HEK293 (cell line): ENCODE measurements around the gene DNAJC17.

Experiments used
- CTCF ChIA-PET: fragments of 350-600 bp; formaldehyde crosslinking; extraction: SDS; loops from one replicate; lab custom pipeline; 2021; ENCODE audit warnings: antibody characterized with exemption; lab: Yijun Ruan, JAX
- POLR2A ChIA-PET: fragments of 300-600 bp; formaldehyde crosslinking; extraction: SDS; loops from one replicate; lab custom pipeline; 2020; ENCODE audit warnings: antibody characterized with exemption, inconsistent platforms; lab: Yijun Ruan, JAX
- H3K27ac ChIP-seq: fragments of 200-500 bp; sonication (Bioruptor generic); 2 replicates; pipeline ENCODE4 v1.5.1; 2014; ENCODE audit warnings: low read depth, low read length, control low read depth, inconsistent platforms; ENCODE audit errors: extremely low read depth
- H3K36me3 ChIP-seq, 2 experiments: fragments of 200-500 bp in 1 of 2; sonication (Bioruptor generic) in 1 of 2; 1 replicate in 1 of 2; 2 replicates in 1 of 2; pipeline ENCODE4 v1.5.1; 2014 to 2017; ENCODE audit warnings: inconsistent platforms in 2 of 2, low read length in 2 of 2; ENCODE audit not compliant: control insufficient read depth in 2 of 2, insufficient read depth in 1 of 2
- H3K4me1 ChIP-seq: fragments of 200-500 bp; sonication (Bioruptor generic); 2 replicates; pipeline ENCODE4 v1.5.1; 2014; ENCODE audit warnings: mild to moderate bottlenecking, low read length, inconsistent platforms; ENCODE audit not compliant: control insufficient read depth, insufficient read depth
- H3K4me3 ChIP-seq: 2 replicates; pipeline ENCODE4 v1.5.1; 2011; ENCODE audit warnings: low read depth, mild to moderate bottlenecking, control low read depth, low read length, moderate library complexity
- H3K9me3 ChIP-seq: fragments of 200-500 bp; sonication (Bioruptor generic); 2 replicates; pipeline ENCODE4 v1.5.1; 2014; ENCODE audit warnings: low read depth, low read length, inconsistent platforms; ENCODE audit not compliant: control insufficient read depth, insufficient read depth
- HOXD13 ChIP-seq: sonication (generic); formaldehyde crosslinking; IDR thresholded peaks from 2 replicates; pipeline ENCODE4 v1.8.0; 2022; ENCODE audit warnings: missing genetic modification reagents, borderline replicate concordance
- MZF1 ChIP-seq: fragments of 450-650 bp; formaldehyde crosslinking; IDR thresholded peaks from 2 replicates; pipeline ENCODE4 v1.5.1; 2017; ENCODE audit warnings: missing biosample characterization, missing genetic modification characterization, borderline replicate concordance
- PRDM1 ChIP-seq: fragments of 450-650 bp; formaldehyde crosslinking; IDR thresholded peaks from 2 replicates; pipeline ENCODE4; 2016; ENCODE audit warnings: missing biosample characterization, missing genetic modification characterization
- PRDM10 ChIP-seq: fragments of 450-650 bp; formaldehyde crosslinking; IDR thresholded peaks from 2 replicates; pipeline ENCODE4 v1.5.1; 2016; ENCODE audit warnings: missing biosample characterization, missing genetic modification characterization
- SCRT1 ChIP-seq: fragments of 450-650 bp; formaldehyde crosslinking; IDR thresholded peaks from 2 replicates; pipeline ENCODE4 v1.5.1; 2016; ENCODE audit warnings: missing biosample characterization, missing genetic modification characterization, borderline replicate concordance
- ZBTB17 ChIP-seq: fragments of 450-650 bp; formaldehyde crosslinking; IDR thresholded peaks from 2 replicates; pipeline ENCODE4 v1.5.1; 2016; ENCODE audit warnings: missing biosample characterization, missing genetic modification characterization
- ZIC2 ChIP-seq: fragments of 450-650 bp; formaldehyde crosslinking; IDR thresholded peaks from 2 replicates; pipeline ENCODE4 v1.5.1; 2016; ENCODE audit warnings: missing biosample characterization, missing genetic modification characterization
- ZNF169 ChIP-seq: fragments of 450-650 bp; formaldehyde crosslinking; IDR thresholded peaks from 2 replicates; pipeline ENCODE4 v1.5.1; 2016; ENCODE audit warnings: missing biosample characterization, missing genetic modification characterization
- ZNF202 ChIP-seq: fragments of 450-650 bp; formaldehyde crosslinking; IDR thresholded peaks from 2 replicates; pipeline ENCODE4 v1.5.1; 2016; ENCODE audit warnings: missing biosample characterization, missing genetic modification characterization, borderline replicate concordance
- ZNF335 ChIP-seq: fragments of 450-650 bp; formaldehyde crosslinking; conservative IDR thresholded peaks from 2 replicates; pipeline ENCODE4 v1.5.1; 2016; ENCODE audit warnings: missing biosample characterization, missing genetic modification characterization
- ZNF350 ChIP-seq: fragments of 450-650 bp; formaldehyde crosslinking; IDR thresholded peaks from 2 replicates; pipeline ENCODE4 v1.5.0; 2017; ENCODE audit warnings: missing biosample characterization, mild to moderate bottlenecking, missing genetic modification characterization
- ZNF416 ChIP-seq: fragments of 450-650 bp; formaldehyde crosslinking; IDR thresholded peaks from 2 replicates; pipeline ENCODE4 v1.5.1; 2016; ENCODE audit warnings: missing biosample characterization, missing genetic modification characterization
- ZNF658 ChIP-seq: fragments of 450-650 bp; formaldehyde crosslinking; IDR thresholded peaks from 2 replicates; pipeline ENCODE4; 2016; ENCODE audit warnings: missing biosample characterization, missing genetic modification characterization
- ZNF776 ChIP-seq: fragments of 450-650 bp; formaldehyde crosslinking; IDR thresholded peaks from 2 replicates; pipeline ENCODE4 v1.5.0; 2017; ENCODE audit warnings: missing biosample characterization, missing genetic modification characterization, borderline replicate concordance
- ZNF777 ChIP-seq: fragments of 450-650 bp; formaldehyde crosslinking; IDR thresholded peaks from 2 replicates; pipeline ENCODE4 v1.5.1; 2017; ENCODE audit warnings: missing biosample characterization, missing genetic modification characterization, borderline replicate concordance
- ZNF785 ChIP-seq: fragments of 450-650 bp; formaldehyde crosslinking; IDR thresholded peaks from 2 replicates; pipeline ENCODE4 v1.5.1; 2016; ENCODE audit warnings: missing biosample characterization, missing genetic modification characterization
- ZXDB ChIP-seq: fragments of 450-650 bp; formaldehyde crosslinking; IDR thresholded peaks from 2 replicates; pipeline ENCODE4 v1.5.1; 2016; ENCODE audit warnings: missing biosample characterization, missing genetic modification characterization
- TF ChIP-seq, protein P1 (sequence below): IDR thresholded peaks from 2 replicates; pipeline ENCODE4 v1.6.1; 2011; ENCODE audit warnings: mild to moderate bottlenecking, low read depth, low read length, borderline replicate concordance
- TF ChIP-seq, protein P2 (sequence below): fragments of 450-650 bp; formaldehyde crosslinking; IDR thresholded peaks from 2 replicates; pipeline ENCODE4 v1.5.1; 2016; ENCODE audit warnings: missing biosample characterization, missing genetic modification characterization
- TF ChIP-seq, protein P3 (sequence below): fragments of 450-650 bp; formaldehyde crosslinking; IDR thresholded peaks from 2 replicates; pipeline ENCODE4 v1.5.1; 2017; ENCODE audit warnings: missing biosample characterization, missing genetic modification characterization
- TF ChIP-seq, protein P4 (sequence below): fragments of 450-650 bp; IDR thresholded peaks from 2 replicates; pipeline ENCODE4 v1.5.1; 2018; ENCODE audit warnings: missing biosample characterization, mild to moderate bottlenecking, missing genetic modification characterization

Gene DNAJC17

GRCh38 chr15:40789119-40789518 lies 18.2 kb downstream of the DNAJC17 start:
- no peak overlapping the region for H3K27ac ChIP-seq
- POLR2A ChIA-PET: interaction anchor here (0.6 to 0.7 kb wide), 2 partner anchors 13 to 84 kb away, joined by 3 to 7 read pairs; no protein-coding TSS in a partner anchor
- CTCF ChIA-PET: interaction anchor here (0.6 to 3.6 kb wide), 2 partner anchors 69 to 209 kb away, joined by 3 to 19 read pairs; no protein-coding TSS in a partner anchor

DNA sequence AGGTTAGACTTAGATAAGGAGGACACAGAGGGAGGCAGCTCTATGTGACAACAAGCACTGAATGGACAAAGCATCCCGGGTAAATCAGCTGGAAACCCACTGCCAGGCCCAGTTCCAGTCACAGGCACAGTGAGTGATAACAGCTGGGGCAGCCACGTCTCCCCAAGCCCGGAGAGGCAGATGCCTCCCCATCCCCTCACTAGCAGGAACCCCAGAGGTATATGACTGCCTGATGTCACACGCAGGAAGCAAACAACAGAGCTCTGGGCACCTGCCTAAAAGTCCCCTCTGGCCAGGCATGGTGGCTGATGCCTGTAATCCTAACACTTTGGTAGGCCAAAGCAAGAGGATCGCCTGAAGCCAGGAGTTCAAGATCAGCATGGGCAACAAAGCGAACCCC lies 19.3 kb downstream of the DNAJC17 start:
- no peak overlapping the region for H3K4me3 ChIP-seq
- CTCF ChIA-PET: interaction anchor here (1.5 to 3.6 kb wide), 2 partner anchors 70 to 106 kb away, joined by 5 to 19 read pairs; partner anchors contain the start of gene VPS18
- H3K36me3 ChIP-seq: peaks cover 0 to 2% of the 10 kb centered on the region in 2 experiments; a peak in 2 of 3 replicates
- peaks cover 8% of the 10 kb centered on the region for H3K4me1 ChIP-seq
- POLR2A ChIA-PET: interaction anchor here (0.6 to 1.2 kb wide), 3 partner anchors 14 to 85 kb away, joined by 3 to 4 read pairs (median 3); partner anchors contain the start of genes DNAJC17 and ZFYVE19
- no peak overlapping the region for H3K27ac ChIP-seq
- H3K9me3 ChIP-seq: no peaks in the 10 kb centered on the region
- peak; percentile 29; the same call in 1 of the 2 replicates for TF ChIP-seq ZNF335 (tag by site-specific recombination)
- TF ChIP-seq ZNF658: no peak
- peak; percentile 74 for TF ChIP-seq ZIC2 (tag by site-specific recombination)
- TF ChIP-seq, all 188 proteins: peak for 2

More at GRCh38 chr15:40789119-40789518, 18.2 kb downstream of the DNAJC17 start:
- TF ChIP-seq ZNF785 (tag by site-specific recombination): no peak
- no peak for TF ChIP-seq PRDM1 (tag by site-specific recombination)
- no peak for TF ChIP-seq ZNF202
- TF ChIP-seq ZBTB17 (tag by site-specific recombination): no peak
- no peak for TF ChIP-seq ZNF776 (tag by site-specific recombination)
- TF ChIP-seq HOXD13: no peak
- no peak for TF ChIP-seq ZXDB (tag by site-specific recombination)
- TF ChIP-seq ZNF777 (tag by site-specific recombination): no peak
- TF ChIP-seq, protein P1, sequence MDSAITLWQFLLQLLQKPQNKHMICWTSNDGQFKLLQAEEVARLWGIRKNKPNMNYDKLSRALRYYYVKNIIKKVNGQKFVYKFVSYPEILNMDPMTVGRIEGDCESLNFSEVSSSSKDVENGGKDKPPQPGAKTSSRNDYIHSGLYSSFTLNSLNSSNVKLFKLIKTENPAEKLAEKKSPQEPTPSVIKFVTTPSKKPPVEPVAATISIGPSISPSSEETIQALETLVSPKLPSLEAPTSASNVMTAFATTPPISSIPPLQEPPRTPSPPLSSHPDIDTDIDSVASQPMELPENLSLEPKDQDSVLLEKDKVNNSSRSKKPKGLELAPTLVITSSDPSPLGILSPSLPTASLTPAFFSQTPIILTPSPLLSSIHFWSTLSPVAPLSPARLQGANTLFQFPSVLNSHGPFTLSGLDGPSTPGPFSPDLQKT: no peak
- peaks cover 0 to 2% of the 10 kb centered on the region in 2 experiments; a peak in 2 of 3 replicates for H3K36me3 ChIP-seq
- H3K4me1 ChIP-seq: peaks cover 8% of the 10 kb centered on the region
- no peaks in the 10 kb centered on the region for H3K9me3 ChIP-seq
- H3K4me3 ChIP-seq: no peak overlapping the region

DNA sequence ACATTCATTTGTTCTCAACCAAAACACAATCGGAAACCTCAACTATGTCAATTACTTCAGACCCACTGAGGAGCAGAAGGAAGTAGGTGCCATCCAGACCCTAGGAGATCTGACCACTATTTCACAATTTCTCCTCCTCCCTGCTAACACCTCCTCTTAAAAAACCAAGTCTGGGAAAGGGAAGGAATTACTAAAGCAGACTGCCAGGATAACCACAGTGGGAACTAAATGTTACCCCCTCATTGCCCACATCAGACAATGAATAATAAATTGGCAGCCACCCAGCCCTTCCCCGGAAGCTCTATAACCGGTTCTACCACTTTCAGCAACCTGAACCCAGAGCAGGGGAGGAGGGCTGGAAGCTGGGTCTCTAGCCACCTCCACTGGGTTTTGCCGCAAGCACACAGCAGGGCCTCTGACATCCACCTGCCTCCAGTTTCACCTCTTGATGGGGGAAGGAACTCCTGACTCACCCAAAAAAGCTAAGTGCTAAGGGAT lies 19.9 kb downstream of the DNAJC17 start:
- no peaks in the 10 kb centered on the region for H3K9me3 ChIP-seq
- ChIA-PET POLR2A (interaction anchor here (0.6 to 1.2 kb wide), 3 partner anchors 14 to 86 kb away, joined by 3 to 4 read pairs (median 3); partner anchors contain the start of genes DNAJC17 and ZFYVE19), CTCF (interaction anchor here (1.5 to 3.6 kb wide), 3 partner anchors 41 to 107 kb away, joined by 5 to 19 read pairs (median 15); partner anchors contain the start of gene VPS18)
- H3K36me3 ChIP-seq: peaks cover 0 to 2% of the 10 kb centered on the region in 2 experiments; a peak in 2 of 3 replicates
- no peak overlapping the region for H3K27ac ChIP-seq
- peaks cover 8% of the 10 kb centered on the region for H3K4me1 ChIP-seq
- no peak overlapping the region for H3K4me3 ChIP-seq
- TF ChIP-seq MZF1 (tag by site-specific recombination) (no peak), ZNF416 (tag by site-specific recombination) (no peak), PRDM10 (peak; percentile 73), ZNF169 (no peak), SCRT1 (tag by site-specific recombination) (no peak), ZNF350 (tag by site-specific recombination) (no peak)
- TF ChIP-seq, protein P2, sequence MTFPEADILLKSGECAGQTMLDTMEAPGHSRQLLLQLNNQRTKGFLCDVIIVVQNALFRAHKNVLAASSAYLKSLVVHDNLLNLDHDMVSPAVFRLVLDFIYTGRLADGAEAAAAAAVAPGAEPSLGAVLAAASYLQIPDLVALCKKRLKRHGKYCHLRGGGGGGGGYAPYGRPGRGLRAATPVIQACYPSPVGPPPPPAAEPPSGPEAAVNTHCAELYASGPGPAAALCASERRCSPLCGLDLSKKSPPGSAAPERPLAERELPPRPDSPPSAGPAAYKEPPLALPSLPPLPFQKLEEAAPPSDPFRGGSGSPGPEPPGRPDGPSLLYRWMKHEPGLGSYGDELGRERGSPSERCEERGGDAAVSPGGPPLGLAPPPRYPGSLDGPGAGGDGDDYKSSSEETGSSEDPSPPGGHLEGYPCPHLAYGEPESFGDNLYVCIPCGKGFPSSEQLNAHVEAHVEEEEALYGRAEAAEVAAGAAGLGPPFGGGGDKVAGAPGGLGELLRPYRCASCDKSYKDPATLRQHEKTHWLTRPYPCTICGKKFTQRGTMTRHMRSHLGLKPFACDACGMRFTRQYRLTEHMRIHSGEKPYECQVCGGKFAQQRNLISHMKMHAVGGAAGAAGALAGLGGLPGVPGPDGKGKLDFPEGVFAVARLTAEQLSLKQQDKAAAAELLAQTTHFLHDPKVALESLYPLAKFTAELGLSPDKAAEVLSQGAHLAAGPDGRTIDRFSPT (tag by site-specific recombination): no peak
- TF ChIP-seq, protein P3, sequence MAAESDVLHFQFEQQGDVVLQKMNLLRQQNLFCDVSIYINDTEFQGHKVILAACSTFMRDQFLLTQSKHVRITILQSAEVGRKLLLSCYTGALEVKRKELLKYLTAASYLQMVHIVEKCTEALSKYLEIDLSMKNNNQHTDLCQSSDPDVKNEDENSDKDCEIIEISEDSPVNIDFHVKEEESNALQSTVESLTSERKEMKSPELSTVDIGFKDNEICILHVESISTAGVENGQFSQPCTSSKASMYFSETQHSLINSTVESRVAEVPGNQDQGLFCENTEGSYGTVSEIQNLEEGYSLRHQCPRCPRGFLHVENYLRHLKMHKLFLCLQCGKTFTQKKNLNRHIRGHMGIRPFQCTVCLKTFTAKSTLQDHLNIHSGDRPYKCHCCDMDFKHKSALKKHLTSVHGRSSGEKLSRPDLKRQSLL (tag by site-specific recombination): 0 out of 2 replicates have a peak, but pooled peaks have one; percentile 31
- TF ChIP-seq, protein P4, sequence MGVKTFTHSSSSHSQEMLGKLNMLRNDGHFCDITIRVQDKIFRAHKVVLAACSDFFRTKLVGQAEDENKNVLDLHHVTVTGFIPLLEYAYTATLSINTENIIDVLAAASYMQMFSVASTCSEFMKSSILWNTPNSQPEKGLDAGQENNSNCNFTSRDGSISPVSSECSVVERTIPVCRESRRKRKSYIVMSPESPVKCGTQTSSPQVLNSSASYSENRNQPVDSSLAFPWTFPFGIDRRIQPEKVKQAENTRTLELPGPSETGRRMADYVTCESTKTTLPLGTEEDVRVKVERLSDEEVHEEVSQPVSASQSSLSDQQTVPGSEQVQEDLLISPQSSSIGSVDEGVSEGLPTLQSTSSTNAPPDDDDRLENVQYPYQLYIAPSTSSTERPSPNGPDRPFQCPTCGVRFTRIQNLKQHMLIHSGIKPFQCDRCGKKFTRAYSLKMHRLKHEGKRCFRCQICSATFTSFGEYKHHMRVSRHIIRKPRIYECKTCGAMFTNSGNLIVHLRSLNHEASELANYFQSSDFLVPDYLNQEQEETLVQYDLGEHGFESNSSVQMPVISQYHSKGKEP: no peak
